ENCODE data around the gene SEMA3A.

DNA sequence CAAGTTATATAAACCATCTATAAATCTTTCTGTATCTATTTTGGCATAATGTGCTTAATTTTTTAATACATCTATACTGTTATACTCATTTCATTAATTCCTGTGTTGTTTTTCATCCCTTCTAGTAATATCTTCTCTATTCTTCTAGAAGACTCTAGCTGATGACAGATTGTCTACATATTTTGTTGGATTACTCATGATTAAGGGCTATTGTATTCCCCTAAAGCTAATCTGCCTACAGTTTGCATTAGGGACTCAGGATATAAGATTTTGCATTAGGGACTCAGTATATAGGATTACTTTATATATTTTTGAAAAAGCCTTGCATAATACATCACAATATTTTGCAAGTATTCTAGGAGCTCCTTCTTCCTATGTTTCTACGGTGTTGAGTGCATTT, 8.3 kb upstream of the SEMA3A start:
- no peak for TF ChIP-seq ZNF121 (CRISPR knock-in tag; IDR thresholded peaks at IDR 0.05)
- no peak for TF ChIP-seq TEAD4 (CRISPR knock-in tag; IDR thresholded peaks at IDR 0.05)
- no peak for TF ChIP-seq SP1 (CRISPR knock-in tag; conservative IDR thresholded peaks at IDR 0.05)
